Dedifferentiated amniotic fluid mesenchymal stem cell (primary cell): ENCODE measurements around the gene NELFB.

Experiments used
- DNase-seq: peaks from one replicate; pipeline ENCODE4 v3.0.0-alpha.2; 2016; ENCODE audit errors: extremely low spot score

Gene NELFB

DNA sequence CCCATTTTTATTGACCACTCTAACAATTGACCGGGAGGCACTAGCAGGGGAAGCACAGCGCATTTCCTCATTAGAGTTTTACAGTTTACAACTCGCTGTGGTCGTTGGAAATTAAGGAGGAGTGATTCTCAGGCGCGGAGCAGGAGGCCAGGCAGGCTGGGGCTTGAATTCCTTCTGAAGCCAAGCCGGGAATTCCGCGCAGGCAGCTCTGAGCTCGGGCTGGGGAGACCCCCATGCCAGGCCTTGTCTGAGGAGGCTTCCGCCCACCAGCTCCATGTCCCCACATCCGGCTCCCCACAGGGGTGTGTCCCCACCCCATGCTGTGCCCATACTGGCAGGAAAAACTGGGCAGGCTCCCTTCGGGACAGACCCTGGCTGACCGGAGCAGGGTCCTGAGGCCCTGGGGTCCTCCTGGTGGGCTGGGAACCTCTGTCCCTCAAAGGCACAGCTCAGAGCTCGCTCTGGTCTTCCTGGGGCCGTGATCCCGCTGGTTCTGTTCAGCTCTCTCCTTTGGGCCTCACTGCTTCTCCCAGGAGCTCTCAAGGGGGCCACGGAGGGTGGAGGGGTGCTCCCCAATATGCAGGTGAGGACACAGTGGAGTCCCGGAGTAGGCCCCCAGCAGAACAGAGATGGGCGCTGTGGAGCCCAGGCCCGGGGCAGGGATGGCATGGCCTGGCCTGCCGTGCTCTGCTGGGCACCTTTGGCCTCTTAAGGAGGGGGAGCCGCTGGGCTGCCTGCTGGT lies 48.2 kb downstream of the NELFB start:
- no peak for DNase-seq

DNA sequence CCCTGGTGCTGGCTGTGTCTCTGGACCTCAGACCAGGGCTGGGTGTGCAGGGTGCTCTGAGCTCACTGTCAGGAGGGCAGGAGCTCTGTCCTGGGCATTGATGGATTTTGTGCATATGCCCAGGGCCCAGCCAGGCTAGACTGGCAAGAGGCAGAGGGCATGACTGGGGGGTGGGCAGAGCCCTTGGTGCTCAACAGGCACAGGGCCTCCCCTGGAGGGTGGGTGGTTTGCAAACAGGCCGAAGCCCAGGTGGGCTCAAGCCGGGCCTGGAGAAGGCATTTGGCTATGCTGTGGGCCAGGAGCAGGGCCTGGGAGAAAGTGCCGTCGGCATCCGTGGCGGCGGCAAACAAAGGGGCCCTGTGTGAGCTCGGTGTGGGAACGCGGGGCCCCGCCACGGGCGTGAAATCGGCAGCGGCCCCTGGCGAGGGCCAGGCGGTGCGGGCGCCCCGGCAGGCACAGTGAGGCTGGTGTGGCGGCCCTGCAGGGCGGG lies 48.8 kb downstream of the NELFB start:
- DNase-seq: no peak

DNA sequence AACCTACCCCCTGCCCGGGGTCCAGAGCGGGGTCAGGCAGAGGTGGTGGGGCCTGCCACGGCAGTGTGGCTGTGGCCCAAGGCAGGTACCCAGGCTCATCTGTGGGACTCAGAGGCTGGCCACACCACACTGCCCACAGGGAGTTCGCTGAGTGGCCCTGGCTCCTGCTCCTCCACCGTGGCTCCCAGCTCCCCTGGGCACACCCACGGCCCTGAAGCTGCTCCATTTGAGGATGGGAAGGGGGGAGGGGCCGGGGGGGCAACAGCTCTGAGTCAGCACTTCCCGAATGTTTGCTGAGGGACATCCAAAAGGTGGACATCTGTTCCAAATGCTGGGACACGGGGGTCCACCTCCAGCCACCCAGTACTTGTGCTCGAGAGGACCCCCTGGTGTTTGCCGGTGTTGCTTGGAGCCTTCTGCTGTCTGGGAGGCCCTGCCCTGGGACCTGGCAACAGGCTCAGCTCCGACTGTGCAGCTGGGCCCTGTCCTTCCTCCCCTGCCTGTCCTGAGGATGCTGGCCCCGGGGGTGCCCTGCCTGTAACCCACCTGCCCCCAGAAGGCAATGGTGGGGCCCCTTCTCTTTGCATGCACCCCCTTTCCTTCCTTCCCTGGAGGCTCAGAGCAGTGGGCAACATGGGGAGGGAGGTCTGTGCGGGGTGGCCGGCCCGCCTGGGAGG lies 49.4 kb downstream of the NELFB start:
- no peak for DNase-seq

DNA sequence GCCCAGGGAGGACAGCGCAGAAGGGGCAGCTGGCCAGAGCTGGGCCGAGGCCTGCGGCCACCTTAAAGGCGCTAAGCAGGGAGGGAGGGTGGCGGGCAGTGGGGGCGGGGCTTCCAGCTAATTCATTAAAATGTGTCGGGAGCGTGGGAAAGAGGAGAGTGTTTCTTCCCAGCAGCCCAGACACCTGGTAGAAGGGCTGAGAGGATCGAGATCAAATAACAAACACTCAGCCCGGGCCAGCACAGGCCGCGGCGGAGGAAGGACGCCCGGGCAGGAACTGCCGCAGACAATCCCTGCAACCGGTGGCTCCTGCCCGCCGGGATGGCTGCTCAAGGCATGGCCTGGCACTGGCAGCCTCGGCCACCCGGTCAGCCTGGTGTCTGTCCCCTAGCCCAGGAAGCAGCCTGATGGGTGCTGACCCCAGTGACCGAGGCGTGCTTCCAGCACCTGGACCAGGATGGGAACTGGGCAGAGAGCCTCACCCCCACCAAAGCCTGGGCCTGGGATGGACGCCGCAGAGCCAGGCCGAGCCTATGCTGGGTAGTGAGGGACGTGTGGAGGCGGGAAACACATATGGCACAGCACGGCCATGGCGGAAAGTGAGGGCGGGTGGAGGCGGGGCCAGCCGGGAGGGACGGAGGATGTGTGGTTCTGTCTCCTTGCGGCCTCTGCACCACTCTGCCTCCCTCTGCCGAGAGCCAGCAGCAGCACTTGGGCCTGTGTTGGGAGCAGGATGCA lies 50.1 kb downstream of the NELFB start:
- DNase-seq: no peak

DNA sequence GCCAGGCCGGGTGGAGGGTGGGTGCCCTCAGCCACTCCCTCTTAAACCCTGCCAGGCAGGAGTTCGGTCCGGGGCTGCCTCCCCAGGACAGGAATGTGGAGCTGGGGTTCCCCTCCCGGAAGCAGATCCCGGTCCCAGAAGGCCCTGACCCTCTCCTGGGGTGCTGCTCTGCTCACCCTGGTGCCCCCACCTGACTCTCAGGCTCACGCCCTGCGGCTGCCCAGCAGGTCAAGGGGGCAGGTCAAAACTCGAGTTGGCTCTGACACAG lies 50.6 kb downstream of the NELFB start:
- no peak for DNase-seq

DNA sequence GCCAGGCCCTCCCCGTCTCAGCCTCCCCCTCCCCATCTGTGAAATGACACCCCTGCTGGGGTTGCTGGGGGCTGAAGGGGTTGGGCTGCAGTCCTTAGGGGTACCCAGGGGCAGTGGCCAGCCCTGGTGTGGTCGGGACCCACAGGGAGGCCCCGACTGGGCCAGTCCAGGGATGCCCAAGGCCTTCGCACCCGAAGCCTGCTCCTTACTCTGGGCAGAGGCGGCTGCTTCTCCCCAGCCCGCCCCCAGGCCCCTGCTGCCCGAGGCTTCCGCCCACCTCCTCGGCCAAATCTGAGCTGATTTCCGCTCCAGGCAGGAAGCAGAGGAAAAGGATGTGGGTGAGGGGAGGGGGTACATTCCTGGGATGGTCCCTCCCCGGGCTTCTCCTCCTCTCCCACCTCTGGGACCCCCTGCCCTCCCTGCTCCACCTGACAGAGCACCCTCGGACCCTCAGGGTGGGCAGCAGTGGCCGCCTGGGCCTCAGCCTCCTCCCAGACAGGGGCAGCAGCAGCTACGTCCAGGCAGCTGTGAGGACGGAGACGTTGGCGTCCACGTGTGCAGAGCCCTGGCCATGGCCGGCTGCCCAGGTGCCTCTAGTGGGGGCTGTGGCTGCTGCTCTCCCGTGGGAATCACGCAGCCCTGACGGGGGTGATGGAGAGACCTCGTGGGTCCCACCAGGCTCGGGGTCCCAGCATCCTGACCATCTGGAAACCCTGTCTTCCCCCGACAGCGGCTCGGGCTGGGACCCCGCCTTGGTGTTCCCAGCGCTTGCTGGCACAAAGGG lies 51.1 kb downstream of the NELFB start:
- DNase-seq: no peak

DNA sequence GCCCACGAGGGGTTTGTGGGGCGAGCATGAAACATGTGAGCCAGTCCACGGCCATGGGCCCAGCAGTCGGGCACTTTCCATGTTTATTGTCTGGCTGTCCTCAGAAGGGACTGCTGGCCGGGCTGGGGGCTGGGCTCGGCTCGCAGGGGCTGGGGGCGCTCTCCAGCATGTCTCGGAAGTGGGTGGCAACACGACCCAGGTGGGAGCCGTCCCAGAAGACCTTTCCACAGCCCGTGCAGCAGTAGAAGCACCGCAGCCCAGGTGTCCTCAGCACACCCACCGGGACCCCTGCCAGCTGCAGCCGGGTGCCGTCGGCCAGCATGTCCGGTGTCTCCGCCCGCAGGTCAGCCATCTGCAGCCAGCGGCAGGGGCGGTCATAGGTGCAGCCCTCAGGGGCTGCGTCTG lies 51.7 kb downstream of the NELFB start:
- DNase-seq: no peak

DNA sequence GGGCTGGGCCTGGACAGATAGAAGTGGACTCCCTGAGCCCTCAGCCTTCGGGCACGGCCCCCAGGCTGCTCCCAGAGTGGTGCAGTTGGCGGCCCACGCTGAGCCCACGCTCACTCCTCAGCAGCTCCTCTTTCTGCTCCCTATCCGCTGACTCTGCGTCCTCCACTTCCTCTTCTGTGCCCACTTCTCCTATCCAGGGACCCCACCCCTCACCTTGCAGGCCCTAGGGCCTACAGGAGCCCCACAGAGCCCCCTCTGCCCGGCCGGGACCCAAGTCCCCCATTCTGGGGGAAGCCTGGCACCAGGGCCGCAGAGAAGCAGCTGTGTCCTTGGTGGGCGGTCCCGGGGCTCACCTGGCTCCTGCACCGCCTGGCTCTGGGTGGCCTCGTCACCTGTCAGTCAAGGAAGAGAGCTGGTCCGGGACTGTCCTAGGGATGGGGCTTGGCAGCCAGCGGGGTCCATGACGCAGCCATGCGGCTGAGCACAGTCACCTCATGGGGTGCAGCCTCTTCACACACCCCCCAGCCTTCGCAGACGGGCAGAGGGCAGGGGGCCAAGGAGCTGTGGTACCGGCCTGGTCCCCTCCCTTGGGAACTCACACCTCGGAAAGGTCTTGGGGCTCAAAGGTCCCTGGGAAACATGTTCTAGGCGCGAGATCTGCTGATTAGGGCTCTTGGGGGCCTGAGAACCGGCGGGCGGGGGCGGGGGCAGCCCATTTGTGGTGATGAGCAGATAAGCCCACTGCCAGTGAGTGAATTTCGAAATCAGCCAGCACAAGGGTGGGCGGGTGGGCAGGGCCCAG lies 52.3 kb downstream of the NELFB start:
- no peak for DNase-seq

DNA sequence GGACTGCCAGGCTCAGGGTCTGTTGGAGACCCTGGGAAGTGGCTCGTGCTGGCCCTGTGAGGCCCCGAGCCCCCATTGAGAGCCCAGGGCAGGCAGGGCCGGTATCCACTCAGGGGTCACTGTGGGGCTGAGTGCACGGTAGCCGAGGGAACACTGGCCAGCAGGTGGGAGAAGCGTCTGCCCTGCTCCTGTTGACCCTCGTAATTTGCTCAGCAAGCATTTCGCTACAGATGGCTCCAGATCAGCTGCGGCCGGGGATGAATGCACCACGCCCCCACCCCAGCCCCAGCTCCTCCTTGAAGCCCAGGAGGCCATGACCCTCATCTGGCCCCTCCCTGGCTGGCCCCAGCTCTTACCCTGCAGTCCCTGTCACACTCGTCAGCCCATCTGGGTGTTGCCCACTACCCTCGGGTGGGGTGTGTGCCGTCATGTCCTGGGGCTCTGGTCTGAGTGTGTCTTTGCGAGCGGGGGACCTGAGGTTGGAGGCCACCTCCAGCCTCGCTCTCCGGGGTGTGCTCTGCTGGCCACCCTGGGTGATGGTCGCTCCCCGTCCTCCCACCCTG lies 53.0 kb downstream of the NELFB start:
- no peak for DNase-seq

DNA sequence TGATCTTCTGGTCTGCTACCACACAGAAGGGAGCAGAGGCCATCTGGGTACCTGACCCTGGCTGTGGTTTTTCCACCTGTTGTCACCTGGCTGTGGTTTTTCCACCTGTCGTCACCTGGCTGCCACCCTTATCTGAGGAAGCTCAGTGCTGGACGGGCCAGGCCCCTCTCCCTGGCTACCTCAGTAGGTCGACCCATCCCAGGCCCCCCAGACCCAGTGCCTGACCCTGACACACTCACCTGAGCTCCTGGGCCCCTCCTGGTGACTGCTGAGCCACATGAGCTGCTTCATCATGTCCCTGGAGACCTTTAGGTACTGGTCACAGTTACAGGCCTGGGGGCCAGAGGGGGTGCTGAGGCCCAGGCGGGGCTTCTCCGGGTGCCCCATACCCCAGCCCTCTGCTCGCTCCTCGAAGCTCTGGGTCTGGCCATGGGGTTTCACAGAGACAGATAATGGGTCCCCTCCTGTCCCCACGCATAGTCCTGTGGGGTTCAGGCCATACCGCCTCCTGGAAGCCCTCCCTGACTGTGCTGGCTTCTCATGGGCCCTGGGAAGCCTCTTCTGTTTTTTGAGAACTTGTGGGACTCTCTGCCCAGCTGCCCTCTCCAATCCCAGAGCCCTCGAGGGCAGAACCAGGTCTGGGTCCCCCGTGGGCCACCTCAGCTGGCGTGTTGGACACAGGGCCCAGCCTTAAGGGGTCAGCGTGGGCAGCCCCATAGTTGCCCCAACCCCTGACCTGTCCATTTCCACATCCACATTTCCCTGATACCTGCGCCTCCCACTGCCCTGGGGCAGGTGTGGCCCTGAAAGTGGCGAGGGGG lies 54.5 kb downstream of the NELFB start:
- no peak for DNase-seq

DNA sequence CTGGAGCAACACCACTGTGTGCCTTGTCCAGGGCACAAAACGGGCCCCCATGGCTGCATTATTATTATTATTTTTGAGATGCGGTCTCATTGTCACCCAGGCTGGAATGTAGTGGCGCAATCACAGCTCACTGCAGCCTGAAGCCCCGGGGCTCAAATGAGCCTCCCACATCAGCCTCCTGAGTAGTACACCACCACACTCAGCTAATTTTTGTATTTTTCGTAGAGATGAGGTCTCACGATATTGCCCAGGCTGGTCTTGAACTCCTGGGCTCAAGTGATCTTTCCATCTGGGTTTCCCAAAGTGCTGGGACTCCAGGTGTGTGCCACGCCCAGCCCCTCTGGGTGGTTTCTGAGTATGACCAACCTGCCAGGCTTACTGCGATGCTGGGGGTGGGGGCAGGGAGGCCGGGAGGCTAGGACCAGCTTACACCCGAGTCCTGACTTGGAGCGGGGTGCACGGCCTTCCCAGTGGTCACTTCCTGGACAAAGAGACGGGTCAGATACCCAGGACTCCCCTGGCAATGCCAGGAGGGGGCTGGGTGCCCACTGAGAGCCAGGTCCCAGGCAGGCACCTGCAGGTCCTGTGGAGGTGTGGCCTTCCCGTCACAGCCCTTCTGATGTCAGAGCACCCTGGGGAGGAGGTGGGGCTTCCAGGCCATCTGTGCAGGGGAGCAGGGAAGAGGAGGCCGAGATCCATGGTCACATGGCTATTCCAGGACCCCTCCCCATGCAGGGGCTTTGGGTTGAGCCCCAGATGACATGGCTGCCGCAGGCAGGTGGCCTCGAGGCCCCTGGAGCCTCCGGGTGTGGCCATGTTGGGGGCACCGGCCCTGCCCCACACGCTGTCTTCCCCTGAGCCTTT lies 55.3 kb downstream of the NELFB start:
- DNase-seq: no peak

DNA sequence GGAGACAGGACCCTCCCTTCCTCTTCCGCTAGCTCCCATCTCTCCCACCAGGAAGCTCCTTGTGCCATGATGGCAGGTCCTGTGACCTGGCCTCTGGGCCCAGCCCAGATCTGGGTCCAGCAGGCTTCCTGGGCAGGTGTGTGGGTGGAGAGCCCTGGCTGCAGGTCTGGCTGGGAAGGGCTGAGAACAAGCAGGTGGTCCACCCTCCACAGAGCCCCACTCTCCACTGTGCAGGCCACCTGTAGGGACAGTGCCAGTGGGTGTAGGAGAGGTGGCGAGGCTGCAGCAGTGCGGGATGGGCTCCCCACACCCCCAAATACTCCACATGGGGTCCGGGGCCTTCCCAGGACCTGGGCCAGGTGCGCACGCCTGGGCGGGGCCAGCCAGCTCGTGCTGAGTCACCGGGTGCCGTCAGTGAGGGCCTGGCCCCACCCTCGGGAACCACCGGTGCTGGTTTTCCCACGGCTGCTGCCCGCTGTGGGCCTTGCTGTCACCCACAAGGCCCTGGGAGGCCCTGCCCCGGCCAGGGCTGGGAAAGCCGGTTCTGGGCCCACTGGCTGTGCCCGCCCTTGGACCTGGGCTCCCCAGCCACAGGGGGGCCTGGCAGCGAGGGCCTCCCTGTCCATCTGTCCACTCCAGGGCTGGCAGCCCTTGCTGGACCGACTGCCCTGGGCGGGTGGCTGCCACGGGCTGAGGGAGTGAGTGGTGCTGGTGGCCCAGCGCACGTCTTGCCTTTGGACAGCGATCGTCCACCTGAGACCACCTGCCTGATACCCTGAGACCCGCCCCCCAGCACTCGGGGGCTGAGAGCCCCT lies 56.3 kb downstream of the NELFB start:
- DNase-seq: no peak

DNA sequence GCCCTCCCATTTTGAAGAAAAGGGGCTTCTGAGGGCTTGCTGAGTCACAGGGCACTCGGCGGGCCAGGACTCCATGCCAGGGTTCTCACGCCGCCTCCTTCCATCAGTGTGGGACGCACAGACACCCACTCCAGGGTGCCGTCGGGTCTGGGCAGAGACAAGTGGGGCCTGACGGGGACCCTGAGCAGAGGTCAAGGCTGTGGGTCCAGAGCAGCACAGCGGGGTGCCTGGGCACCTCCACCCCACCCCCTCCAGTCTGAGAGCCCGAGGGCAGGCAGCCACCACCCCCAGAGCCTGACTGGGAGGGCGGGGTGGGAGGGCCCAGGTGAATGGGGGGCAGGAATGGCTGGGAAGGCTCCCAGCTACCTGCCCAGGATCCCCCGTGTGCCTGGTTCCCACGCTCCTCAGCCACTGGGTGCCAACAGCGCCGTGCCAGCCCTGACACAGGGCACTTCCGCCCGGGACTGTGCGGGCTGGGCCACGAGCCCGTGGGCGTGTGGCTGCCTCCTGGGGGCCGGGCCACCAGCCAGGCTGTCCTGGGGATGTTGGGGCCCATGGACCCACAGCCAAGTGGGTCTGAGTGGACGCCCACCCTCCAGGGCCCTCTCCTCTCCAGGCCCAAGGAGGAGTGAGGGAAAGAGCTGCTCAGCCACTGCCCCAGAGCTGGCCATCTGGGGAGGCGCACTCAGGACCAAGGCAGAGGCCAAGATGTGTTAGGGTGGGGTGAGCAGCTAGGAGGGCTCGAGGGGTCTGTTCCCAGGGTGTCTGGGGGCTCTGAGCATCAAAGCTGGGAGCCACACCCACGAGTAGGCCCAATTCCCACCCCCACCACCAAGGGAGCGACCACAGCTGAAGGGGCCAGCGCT lies 57.1 kb downstream of the NELFB start:
- no peak for DNase-seq

DNA sequence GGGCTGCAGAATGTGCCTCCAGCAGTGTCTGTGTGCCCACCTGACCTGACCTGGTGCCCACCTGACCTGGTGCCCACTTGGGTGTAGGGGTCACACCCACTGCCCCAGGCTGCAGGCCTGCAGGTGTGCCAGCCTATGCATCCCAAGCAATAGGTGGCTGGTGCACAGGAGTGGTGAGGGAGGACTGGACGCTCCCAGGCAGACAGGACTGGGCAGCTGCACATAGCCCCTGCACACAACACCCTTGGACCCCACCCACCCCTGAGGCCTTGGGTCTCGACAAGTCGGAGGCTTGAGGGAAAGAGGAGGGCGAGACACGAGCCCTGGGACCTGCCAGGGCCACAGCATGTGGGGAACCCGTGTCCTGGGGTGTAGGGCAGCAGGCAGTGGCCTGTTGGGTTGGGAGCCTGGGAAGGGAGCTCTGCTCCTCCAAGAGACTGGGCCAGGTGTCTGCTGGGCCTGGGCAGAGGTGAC lies 57.8 kb downstream of the NELFB start:
- DNase-seq: no peak

DNA sequence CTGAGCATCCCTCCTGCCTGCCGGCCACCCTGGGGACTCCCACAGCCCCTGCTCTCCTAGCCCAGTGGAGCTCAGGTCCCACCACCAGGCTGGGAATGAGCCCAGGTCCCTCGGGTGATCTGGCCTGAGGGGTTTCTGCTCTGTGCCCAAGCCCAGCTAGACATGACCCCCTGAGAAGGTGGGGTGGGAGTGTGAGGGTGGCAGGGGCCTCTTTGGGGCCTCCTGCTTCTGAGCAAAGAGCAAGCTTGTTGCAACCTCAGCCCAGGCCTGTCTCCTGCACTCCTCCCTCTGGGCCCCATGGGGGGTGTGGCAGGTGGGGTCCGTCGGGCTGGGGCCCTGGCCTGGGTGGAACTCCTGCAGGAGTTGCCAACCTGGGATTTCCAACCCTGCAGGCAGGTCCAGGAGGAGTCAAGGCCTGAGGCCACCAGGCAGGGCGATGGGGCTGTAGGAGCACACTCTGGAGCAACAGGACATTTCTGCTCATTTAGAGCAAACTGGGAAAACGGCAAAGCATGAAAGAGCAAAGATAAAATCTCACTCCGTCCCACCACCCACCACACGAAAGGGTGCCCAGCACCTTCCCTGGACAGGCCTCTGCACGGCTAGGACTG lies 58.3 kb downstream of the NELFB start:
- DNase-seq: no peak

DNA sequence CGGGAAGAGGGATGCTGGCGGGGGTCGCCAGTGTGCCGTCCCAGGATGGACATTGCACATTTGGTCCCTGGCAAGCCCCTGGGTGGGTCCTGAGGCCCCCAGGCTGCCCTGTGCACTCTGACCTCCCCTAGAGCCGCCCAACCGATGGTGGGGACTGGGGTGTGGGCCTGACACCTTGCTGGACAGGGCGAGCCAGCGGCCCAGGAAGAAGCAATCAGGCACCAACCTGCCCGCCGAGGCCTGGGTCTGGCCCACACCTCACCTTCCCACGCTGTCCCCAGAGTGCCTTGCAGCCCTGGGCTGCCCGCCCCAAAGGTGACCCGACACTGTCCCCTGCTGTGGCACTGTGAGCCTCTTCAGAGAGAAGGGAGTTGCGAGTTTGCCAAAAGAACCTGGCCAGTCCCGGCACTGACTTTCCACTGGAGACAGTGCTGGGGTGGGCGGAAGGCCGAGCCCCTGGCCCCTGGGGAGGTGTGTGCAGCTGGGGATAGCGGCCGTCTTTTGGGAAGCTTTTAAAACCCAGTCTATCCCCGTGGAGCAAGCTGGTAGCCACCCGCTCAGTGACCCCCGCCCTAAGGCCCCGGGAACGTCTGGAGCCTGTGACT lies 58.9 kb downstream of the NELFB start:
- DNase-seq: no peak
